ENCODE data around the gene CTTNBP2NL. TPM values are rescaled to one million over a fixed set of nuclear protein-coding genes. Genes with fewer than 3 reads are reported as not detected.

CTTNBP2NL gene
- total RNA-seq, 4 donors from 2014 or later = 25.9 to 59.4 (median 49.3) TPM

- DNase-seq (ENCODE audit: low spot score in 2 of 2) = peak; percentile 91 to 92
- 30% methylated on average over 7 of the region's 7 CpGs for WGBS
- H3K27ac ChIP-seq = peak overlapping the region; percentile 92
- H3K36me3 ChIP-seq = no peaks in the 10 kb centered on the region
- peaks cover 45% of the 10 kb centered on the region for H3K4me1 ChIP-seq
- no peaks in the 10 kb centered on the region for H3K27me3 ChIP-seq
- no peak for TF ChIP-seq POLR2AphosphoS5 (IDR thresholded peaks at IDR 0.05)
- TF ChIP-seq CTCF (IDR thresholded peaks at IDR 0.05) = peak; percentile 49 to 82
- no peaks in the 10 kb centered on the region for H3K9me3 ChIP-seq
- peak overlapping the region; percentile 39 for H3K4me3 ChIP-seq
Measured at GRCh38 chr1:112358798-112359408, 37.1 kb upstream of the CTTNBP2NL start.

- Histone ChIP-seq H3K9me3 (no peaks in the 10 kb centered on the region), H3K27ac (peak overlapping the region; percentile 92), H3K4me3 (peak overlapping the region; percentile 39), H3K27me3 (no peaks in the 10 kb centered on the region), H3K36me3 (no peaks in the 10 kb centered on the region), H3K4me1 (peaks cover 45% of the 10 kb centered on the region)
- DNase-seq (ENCODE audit: low spot score in 2 of 2) = peak; percentile 87 to 89
- 23% methylated on average over 11 of the region's 11 CpGs for WGBS
- peak in 2 of 3 donors; percentile 46 to 88 for TF ChIP-seq POLR2AphosphoS5 (IDR thresholded peaks at IDR 0.05)
- peak in 1 of 2 donors; percentile 46 for TF ChIP-seq POLR2A (IDR thresholded peaks at IDR 0.05)
- peak; percentile 77 for TF ChIP-seq EP300 (IDR thresholded peaks at IDR 0.05)
- TF ChIP-seq CTCF (IDR thresholded peaks at IDR 0.05) = no peak
Measured at GRCh38 chr1:112359961-112360767, 35.9 kb upstream of the CTTNBP2NL start.

GRCh38 chr1:112363636-112364035 is 32.4 kb upstream of the CTTNBP2NL start:
- WGBS = 76% methylated on average over 2 of the region's 2 CpGs
- Histone ChIP-seq H3K27me3 (no peaks in the 10 kb centered on the region), H3K4me1 (peaks cover 29% of the 10 kb centered on the region), H3K36me3 (no peaks in the 10 kb centered on the region), H3K27ac (no peak overlapping the region), H3K9me3 (no peaks in the 10 kb centered on the region), H3K4me3 (no peak overlapping the region)
- no peak for DNase-seq (ENCODE audit: low spot score in 2 of 2)
- no peak for TF ChIP-seq CTCF (IDR thresholded peaks at IDR 0.05)
- TF ChIP-seq POLR2A (IDR thresholded peaks at IDR 0.05) = no peak
- no peak for TF ChIP-seq POLR2AphosphoS5 (IDR thresholded peaks at IDR 0.05)
- TF ChIP-seq EP300 (IDR thresholded peaks at IDR 0.05) = no peak

GRCh38 chr1:112368198-112368597 is 27.8 kb upstream of the CTTNBP2NL start:
- H3K4me1 ChIP-seq = no peaks in the 10 kb centered on the region
- no peaks in the 10 kb centered on the region for H3K36me3 ChIP-seq
- H3K27me3 ChIP-seq = peaks cover 7% of the 10 kb centered on the region
- TF ChIP-seq POLR2AphosphoS5 (IDR thresholded peaks at IDR 0.05) (no peak), POLR2A (IDR thresholded peaks at IDR 0.05) (no peak), CTCF (IDR thresholded peaks at IDR 0.05) (no peak)
- 82% methylated on average over 3 of the region's 3 CpGs for WGBS
- H3K9me3 ChIP-seq = no peaks in the 10 kb centered on the region
- DNase-seq (ENCODE audit: low spot score in 2 of 2) = no peak
- no peak overlapping the region for H3K27ac ChIP-seq
- no peak overlapping the region for H3K4me3 ChIP-seq

All from suprapubic skin (tissue), 4 donors.